ENCODE results near the gene TMEM235.

TMEM235 gene

GRCh38 chr17:78273813-78274212 is 42.4 kb downstream of the TMEM235 start:
- no peak for DNase-seq

DNA sequence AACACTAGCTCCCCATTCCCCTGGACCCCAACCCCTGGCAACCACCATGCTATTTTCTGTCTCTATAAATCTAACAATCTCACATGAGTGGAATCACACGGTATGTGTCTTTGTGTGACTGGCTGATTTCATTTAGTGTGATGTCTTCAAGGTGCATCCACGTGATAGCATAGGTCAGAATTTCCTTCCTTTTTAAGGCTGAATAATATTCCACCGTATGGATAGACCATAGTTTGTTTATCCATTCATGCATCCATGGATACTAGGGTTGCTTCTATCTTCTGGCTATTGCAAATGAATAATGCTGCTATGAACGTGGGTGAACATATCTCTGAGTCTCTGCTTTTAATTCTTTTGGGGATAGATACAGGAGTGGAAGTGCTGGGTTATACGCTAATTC is 43.9 kb downstream of the TMEM235 start:
- no peak for DNase-seq

DNA sequence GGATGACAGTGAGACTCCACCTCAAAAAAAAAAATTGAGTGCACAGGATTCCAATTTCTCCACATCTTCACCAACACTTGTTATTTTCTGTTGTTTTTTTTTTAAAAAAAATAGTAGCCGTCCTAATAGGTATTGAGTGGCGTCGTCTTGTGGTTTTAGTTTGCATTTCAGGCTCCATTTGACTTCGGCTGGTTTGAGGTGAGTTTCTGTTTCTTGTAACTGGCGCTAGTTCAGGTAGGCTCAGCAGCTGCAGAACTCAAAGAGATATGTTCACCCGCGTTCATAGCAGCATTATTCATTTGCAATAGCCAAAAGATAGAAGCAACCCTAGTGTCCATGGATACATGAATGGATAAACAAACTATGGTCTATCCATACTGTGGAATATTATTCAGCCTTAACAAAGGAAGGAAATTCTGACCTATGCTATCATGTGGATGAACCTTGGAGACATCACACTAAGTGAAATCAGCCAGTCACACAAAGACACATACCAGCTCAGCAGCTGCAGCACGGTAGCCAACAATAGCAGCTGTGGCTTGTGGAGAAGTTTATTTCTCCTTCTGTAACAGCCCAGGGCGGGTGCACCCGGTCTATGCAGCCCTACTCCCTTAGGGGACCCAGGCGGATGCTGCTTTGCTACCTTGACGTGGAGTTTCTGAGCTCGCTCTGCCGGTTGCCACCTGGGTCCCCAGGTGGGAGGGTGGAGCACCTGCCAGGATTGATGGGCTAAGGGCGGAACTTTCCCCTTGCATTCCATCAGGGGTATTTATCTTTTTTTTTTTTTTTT is 44.9 kb downstream of the TMEM235 start:
- no peak for DNase-seq

- DNase-seq, result no peak
Observed at GRCh38 chr17:78278139-78278741, 46.8 kb downstream of the TMEM235 start.

- no peak for DNase-seq
Observed at GRCh38 chr17:78279360-78279990, 48.0 kb downstream of the TMEM235 start.

DNA sequence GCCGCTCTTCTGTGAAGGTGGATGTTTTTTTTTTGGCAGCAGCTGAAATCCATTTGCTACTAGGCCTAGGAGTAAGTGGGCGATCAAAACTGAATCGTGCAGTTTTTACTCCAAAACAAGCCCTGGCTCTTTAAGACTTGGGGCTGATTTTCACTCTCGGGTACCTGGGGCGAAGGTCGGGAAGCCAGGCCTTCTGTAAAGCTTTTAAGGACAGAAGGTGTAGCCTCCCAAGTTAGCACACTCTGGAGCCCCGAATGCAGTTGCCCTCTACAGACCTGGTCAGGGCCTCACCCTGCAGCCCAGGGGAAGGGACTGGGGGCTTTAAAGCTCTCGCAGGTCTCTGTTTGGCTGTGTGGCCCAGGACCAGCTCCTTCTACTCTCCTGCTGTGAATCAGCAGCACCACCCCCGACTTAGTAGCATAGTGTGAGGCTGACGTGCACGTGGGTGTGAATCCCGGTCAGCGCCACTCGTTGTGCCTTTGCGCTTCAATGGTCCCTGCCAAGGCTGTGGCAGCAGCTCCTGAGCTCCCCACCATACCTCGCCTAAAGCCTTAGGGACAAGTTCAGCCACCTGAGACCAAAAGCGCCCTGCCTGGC is 49.9 kb downstream of the TMEM235 start:
- DNase-seq, result no peak

DNA sequence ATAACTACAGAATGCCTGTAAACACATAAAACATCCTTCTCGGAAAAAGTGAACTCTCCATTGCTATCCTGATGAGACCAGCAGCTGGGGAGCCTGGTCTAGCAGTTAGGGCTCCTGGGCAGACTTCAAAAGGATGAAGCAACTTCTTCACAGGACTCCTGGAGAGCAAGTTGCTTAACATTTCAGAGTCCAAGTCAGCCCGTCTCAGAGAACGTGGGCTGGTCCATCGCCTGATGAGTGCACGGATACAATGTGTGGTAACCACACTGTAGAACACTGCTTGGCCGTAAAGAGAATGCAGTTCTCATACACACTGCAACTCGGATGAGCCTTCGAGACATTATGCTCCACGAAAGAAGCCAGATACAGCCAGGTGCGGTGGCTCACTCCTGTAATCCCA is 52.7 kb downstream of the TMEM235 start:
- DNase-seq, result no peak

- DNase-seq, result no peak
Observed at GRCh38 chr17:78289004-78289403, 57.6 kb downstream of the TMEM235 start.

DNA sequence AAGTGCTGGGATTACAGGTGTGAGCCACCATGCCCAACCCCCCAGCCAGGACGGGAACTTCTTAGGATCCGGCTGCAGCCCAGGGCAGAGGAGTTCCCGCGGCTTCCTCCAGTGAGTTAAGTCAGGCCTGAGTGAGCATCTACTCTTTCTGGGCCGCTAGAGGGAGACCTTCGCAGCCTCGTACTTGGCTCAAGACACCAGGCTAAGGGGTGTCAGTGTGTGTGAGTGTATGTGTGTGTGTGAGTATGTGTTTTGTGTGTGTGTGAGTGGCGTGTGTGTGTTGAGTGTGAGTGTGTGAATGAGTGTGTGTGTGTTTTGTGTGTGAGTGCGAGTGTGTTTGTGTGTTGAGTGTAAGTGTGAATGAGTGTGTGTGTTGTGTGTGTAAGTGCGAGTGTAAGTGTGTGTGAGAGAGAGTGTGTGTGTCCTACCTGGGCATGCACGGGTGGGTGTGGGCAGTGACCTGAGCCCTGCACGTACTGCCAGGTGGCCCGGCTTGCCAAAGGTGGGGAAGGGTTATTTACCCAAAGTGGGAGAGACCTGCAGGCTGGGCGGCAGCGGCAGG is 58.5 kb downstream of the TMEM235 start:
- peak; percentile 79 for DNase-seq
